OCI-LY3 (cell line): ENCODE measurements around the gene ITGAX.

Source experiments
- H2AFZ ChIP-seq: fragments of 200-600, 300-600 bp; shearing (Covaris generic); 2 replicates; pipeline ENCODE4 v1.6.0; 2014; ENCODE audit warnings: antibody characterized with exemption, low read depth, low read length
- H3K27ac ChIP-seq: fragments of 200-600, 300-600 bp; sonication (generic); 2 replicates; pipeline ENCODE4 v1.5.1; 2014; ENCODE audit warnings: mild to moderate bottlenecking, low read length, moderate library complexity, mixed read lengths
- H3K27me3 ChIP-seq: fragments of 200-600, 300-600 bp; sonication (generic); 2 replicates; pipeline ENCODE4 v1.6.1; 2014; ENCODE audit warnings: low read depth, low read length, mixed read lengths
- H3K36me3 ChIP-seq: fragments of 200-600, 300-600 bp; sonication (generic); replicated peaks from 2 replicates; pipeline ENCODE3; 2014; ENCODE audit warnings: low read depth, low read length, mixed read lengths
- H3K4me1 ChIP-seq: fragments of 300-600, 200-600 bp; sonication (generic); 2 replicates; pipeline ENCODE4 v1.6.1; 2014; ENCODE audit warnings: low read length, mixed read lengths
- H3K4me2 ChIP-seq: fragments of 200-600, 300-600 bp; sonication (generic); 2 replicates; pipeline ENCODE4 v1.6.1; 2014; ENCODE audit warnings: low read length, mixed read lengths
- H3K4me3 ChIP-seq: fragments of 300-600, 200-600 bp; sonication (generic); 2 replicates; pipeline ENCODE4 v1.5.1; 2014; ENCODE audit warnings: antibody characterized with exemption, mild to moderate bottlenecking, low read length, moderate library complexity
- H3K79me2 ChIP-seq: fragments of 300-600, 200-600 bp; shearing (Covaris generic); 2 replicates; pipeline ENCODE4 v1.6.1; 2014; ENCODE audit warnings: mild to moderate bottlenecking, low read length, mixed read lengths
- H3K9ac ChIP-seq: fragments of 300-600, 200-600 bp; shearing (Covaris generic); 2 replicates; pipeline ENCODE4 v1.6.0; 2014; ENCODE audit warnings: mild to moderate bottlenecking, low read length, moderate library complexity
- H3K9me3 ChIP-seq: fragments of 200-600, 300-600 bp; shearing (Covaris generic); 2 replicates; pipeline ENCODE4 v1.6.1; 2014; ENCODE audit warnings: low read length, mixed read lengths; ENCODE audit not compliant: insufficient read depth
- H4K20me1 ChIP-seq: fragments of 200-600, 300-600 bp; sonication (generic); 2 replicates; pipeline ENCODE4 v1.6.1; 2016; ENCODE audit warnings: low read length, mixed read lengths; ENCODE audit not compliant: insufficient read depth
- CTCF ChIP-seq: fragments of 200-600, 300-600 bp; sonication (generic); IDR thresholded peaks from 2 replicates; pipeline ENCODE4 v1.5.1; 2014; ENCODE audit warnings: antibody characterized with exemption, low read length, low read depth
- EZH2phosphoT487 ChIP-seq: fragments of 200-600 bp; shearing (Covaris generic); IDR thresholded peaks from 2 replicates; pipeline ENCODE4 v1.6.1; 2018; ENCODE audit warnings: antibody characterized with exemption, mixed run types, low read depth

ITGAX gene

GRCh38 chr16:31388535-31388934, 33.6 kb downstream of the ITGAX start:
- H3K9ac ChIP-seq: no peak overlapping the region
- no peak overlapping the region for H3K4me3 ChIP-seq
- no peaks in the 10 kb centered on the region for H3K9me3 ChIP-seq
- peaks cover 20% of the 10 kb centered on the region for H3K4me1 ChIP-seq
- no peak overlapping the region for H3K4me2 ChIP-seq
- peaks cover 13% of the 10 kb centered on the region; the same call in 1 of the 2 replicates for H3K27me3 ChIP-seq
- no peak overlapping the region for H3K27ac ChIP-seq
- no peaks in the 10 kb centered on the region for H4K20me1 ChIP-seq
- no peaks in the 10 kb centered on the region for H3K79me2 ChIP-seq
- TF ChIP-seq EZH2phosphoT487: no peak
- TF ChIP-seq CTCF: no peak
- H2AFZ ChIP-seq: no peak overlapping the region
- H3K36me3 ChIP-seq: no peaks in the 10 kb centered on the region

- no peak for TF ChIP-seq CTCF
- no peak for TF ChIP-seq EZH2phosphoT487
- H2AFZ ChIP-seq: no peak overlapping the region
- H3K4me3 ChIP-seq: no peak overlapping the region
Measured at GRCh38 chr16:31390504-31391041, 35.6 kb downstream of the ITGAX start.

GRCh38 chr16:31393056-31393455, 38.1 kb downstream of the ITGAX start, which contains the start of gene ITGAD:
Gene ITGAD (plus strand): TSS chr16:31393335. CDS start chr16:31393361, 26 bp downstream.
- H3K9ac ChIP-seq: peak within 1 kb of the TSS; percentile 46; the same call in 1 of the 2 replicates
- no peaks in the 10 kb centered on the region for H4K20me1 ChIP-seq
- TF ChIP-seq EZH2phosphoT487 (no peak), CTCF (no peak)
- H3K4me2 ChIP-seq: peak within 1 kb of the TSS; percentile 59
- H3K27me3 ChIP-seq: no peaks in the 10 kb centered on the region
- no peaks in the 10 kb centered on the region for H3K79me2 ChIP-seq
- no peaks in the 10 kb centered on the region for H3K36me3 ChIP-seq
- peak within 1 kb of the TSS; percentile 70 for H3K4me3 ChIP-seq
- H3K9me3 ChIP-seq: no peaks in the 10 kb centered on the region
- H2AFZ ChIP-seq: peak within 1 kb of the TSS; percentile 61; the same call in 1 of the 2 replicates
- H3K27ac ChIP-seq: no peak within 1 kb of the TSS
- H3K4me1 ChIP-seq: peaks cover 26% of the 10 kb centered on the region

More at GRCh38 chr16:31390504-31391041, 35.6 kb downstream of the ITGAX start:
- Histone ChIP-seq H3K27me3 (peaks cover 13% of the 10 kb centered on the region; the same call in 1 of the 2 replicates), H3K79me2 (no peaks in the 10 kb centered on the region), H3K4me2 (no peak overlapping the region), H3K27ac (no peak overlapping the region), H3K36me3 (no peaks in the 10 kb centered on the region), H3K9ac (no peak overlapping the region), H3K9me3 (no peaks in the 10 kb centered on the region), H3K4me1 (peaks cover 21% of the 10 kb centered on the region), H4K20me1 (no peaks in the 10 kb centered on the region)

- no peak overlapping the region for H2AFZ ChIP-seq
- no peak overlapping the region for H3K27ac ChIP-seq
- H3K36me3 ChIP-seq: no peaks in the 10 kb centered on the region
- TF ChIP-seq CTCF (no peak), EZH2phosphoT487 (no peak)
- H3K4me2 ChIP-seq: no peak overlapping the region
- H3K9me3 ChIP-seq: no peaks in the 10 kb centered on the region
- no peak overlapping the region for H3K9ac ChIP-seq
- H3K27me3 ChIP-seq: no peaks in the 10 kb centered on the region
- no peaks in the 10 kb centered on the region for H4K20me1 ChIP-seq
- H3K79me2 ChIP-seq: no peaks in the 10 kb centered on the region
- peaks cover 26% of the 10 kb centered on the region for H3K4me1 ChIP-seq
- no peak overlapping the region for H3K4me3 ChIP-seq
Measured at GRCh38 chr16:31395647-31396046, 40.7 kb downstream of the ITGAX start.
